RPMI8226 (cell line): ENCODE measurements around the gene PIK3CG.
"Not testable (repeated sequence)": the region's sequence is repeated elsewhere in the genome, so short reads cannot be mapped to it uniquely, and the experiment has no call there.

Source experiments
- DNase-seq: peaks from one replicate; pipeline ENCODE4 v3.0.0-alpha.2; 2015

Gene PIK3CG

GRCh38 chr7:106944035-106944665 lies 79.1 kb downstream of the PIK3CG start:
- DNase-seq, result no peak

GRCh38 chr7:106947244-106947728 lies 82.2 kb downstream of the PIK3CG start:
- DNase-seq, result peak; percentile 65

- DNase-seq, result no peak
Measured at GRCh38 chr7:106952001-106952657, 87.0 kb downstream of the PIK3CG start.

GRCh38 chr7:106952658-106953231 lies 87.7 kb downstream of the PIK3CG start:
- DNase-seq, result no peak

- DNase-seq, result no peak
Measured at GRCh38 chr7:106954840-106955239, 89.8 kb downstream of the PIK3CG start.

- not testable (repeated sequence) for DNase-seq
Measured at GRCh38 chr7:106955857-106956256, 90.8 kb downstream of the PIK3CG start.
